Measurements from ENCODE around the gene SLC4A9. TPM values are rescaled to one million over a fixed set of nuclear protein-coding genes. Genes with fewer than 3 reads are reported as not detected.

The SLC4A9 gene
- total RNA-seq, 4 donors from 2014 or later, result 0.12 TPM; not detected in 3

DNA sequence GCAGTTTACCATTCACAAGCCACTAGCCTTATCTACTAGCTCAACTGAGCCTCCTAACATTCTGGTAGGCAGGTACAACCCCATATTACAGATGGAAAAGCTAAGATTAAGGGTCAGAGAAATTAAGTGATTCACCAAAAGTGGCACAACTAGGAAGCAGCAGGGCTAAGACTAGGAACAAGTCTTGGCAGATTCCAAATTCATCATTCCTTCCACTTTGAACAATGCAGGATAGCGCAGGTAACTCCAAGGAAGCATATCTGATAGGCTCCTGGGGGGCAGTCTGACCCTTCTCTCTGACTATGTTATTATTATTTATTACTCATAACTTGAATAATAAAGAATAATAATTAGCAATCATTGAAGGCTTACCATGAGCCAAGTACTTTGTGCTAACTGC lies 22.1 kb upstream of the SLC4A9 start:
- TF ChIP-seq, protein P1, sequence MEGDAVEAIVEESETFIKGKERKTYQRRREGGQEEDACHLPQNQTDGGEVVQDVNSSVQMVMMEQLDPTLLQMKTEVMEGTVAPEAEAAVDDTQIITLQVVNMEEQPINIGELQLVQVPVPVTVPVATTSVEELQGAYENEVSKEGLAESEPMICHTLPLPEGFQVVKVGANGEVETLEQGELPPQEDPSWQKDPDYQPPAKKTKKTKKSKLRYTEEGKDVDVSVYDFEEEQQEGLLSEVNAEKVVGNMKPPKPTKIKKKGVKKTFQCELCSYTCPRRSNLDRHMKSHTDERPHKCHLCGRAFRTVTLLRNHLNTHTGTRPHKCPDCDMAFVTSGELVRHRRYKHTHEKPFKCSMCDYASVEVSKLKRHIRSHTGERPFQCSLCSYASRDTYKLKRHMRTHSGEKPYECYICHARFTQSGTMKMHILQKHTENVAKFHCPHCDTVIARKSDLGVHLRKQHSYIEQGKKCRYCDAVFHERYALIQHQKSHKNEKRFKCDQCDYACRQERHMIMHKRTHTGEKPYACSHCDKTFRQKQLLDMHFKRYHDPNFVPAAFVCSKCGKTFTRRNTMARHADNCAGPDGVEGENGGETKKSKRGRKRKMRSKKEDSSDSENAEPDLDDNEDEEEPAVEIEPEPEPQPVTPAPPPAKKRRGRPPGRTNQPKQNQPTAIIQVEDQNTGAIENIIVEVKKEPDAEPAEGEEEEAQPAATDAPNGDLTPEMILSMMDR (IDR thresholded peaks at IDR 0.05), result no peak
- no peak for TF ChIP-seq POLR2A (IDR thresholded peaks at IDR 0.05)
- Histone ChIP-seq H3K36me3 (no peaks in the 10 kb centered on the region), H3K27ac (peak overlapping the region; percentile 76 to 84), H3K27me3 (no peaks in the 10 kb centered on the region), H3K4me1 (peaks cover 0 to 3% of the 10 kb centered on the region in 2 donors), H3K4me3 (no peak overlapping the region), H3K9me3 (no peaks in the 10 kb centered on the region)
- no peak for DNase-seq
- intact Hi-C loops (cut with DNase I; ENCODE audit: low total_unique reads), result no loop called here

DNA sequence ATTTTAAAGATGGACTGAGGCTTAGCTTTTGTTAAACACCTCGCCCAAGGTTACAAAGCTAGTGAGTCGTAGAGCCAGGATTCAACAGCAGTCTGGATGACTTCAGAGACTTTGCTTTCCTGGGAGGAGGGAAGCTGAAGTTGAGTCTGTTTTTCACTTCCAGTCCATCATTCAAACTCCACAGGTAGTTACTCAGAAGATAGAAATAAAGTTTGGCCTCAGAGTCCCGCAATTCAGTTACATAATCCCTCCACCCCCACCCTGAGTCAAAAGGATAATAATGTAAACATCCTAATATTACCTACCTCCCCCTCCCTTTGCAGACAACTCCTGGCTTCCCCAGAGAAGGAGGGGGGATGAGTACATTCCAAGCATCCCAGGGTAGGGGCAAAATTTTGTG lies 21.7 kb upstream of the SLC4A9 start:
- Histone ChIP-seq H3K4me3 (no peak overlapping the region), H3K9me3 (no peaks in the 10 kb centered on the region), H3K27me3 (no peaks in the 10 kb centered on the region), H3K4me1 (peaks cover 0 to 3% of the 10 kb centered on the region in 2 donors), H3K36me3 (no peaks in the 10 kb centered on the region), H3K27ac (peak overlapping the region; percentile 76 to 84)
- TF ChIP-seq, protein P1 (IDR thresholded peaks at IDR 0.05), result no peak
- TF ChIP-seq POLR2A (IDR thresholded peaks at IDR 0.05), result no peak
- intact Hi-C loops (cut with DNase I; ENCODE audit: low total_unique reads), result no loop called here
- no peak for DNase-seq

DNA sequence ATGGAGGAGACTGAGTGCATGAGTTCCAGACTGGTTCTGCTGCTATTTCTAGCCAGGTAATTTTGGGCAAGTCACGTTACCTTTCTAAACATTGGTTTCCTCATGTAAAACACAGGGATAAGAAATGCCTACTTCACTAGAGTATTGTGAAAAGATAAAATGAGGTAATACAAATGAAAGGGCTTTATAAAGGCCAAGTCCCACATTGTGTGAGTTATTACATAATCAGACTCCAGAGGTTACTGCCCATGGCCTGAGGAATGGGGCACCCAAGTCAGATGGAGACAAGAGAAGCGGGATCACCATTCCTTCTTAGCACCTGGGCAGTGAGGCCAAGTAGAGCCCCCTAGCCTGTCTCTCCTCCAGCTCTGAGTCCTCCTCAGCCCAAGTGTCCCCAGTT lies 21.1 kb upstream of the SLC4A9 start:
- intact Hi-C loops (cut with DNase I; ENCODE audit: low total_unique reads), result no loop called here
- H3K4me3 ChIP-seq, result no peak overlapping the region
- peak overlapping the region in 1 of 2 donors; percentile 12 for H3K27ac ChIP-seq
- TF ChIP-seq POLR2A (IDR thresholded peaks at IDR 0.05), result no peak
- TF ChIP-seq, protein P1 (IDR thresholded peaks at IDR 0.05), result no peak
- no peaks in the 10 kb centered on the region for H3K36me3 ChIP-seq
- H3K4me1 ChIP-seq, result peaks cover 0 to 3% of the 10 kb centered on the region in 2 donors
- no peaks in the 10 kb centered on the region for H3K27me3 ChIP-seq
- no peak for DNase-seq
- no peaks in the 10 kb centered on the region for H3K9me3 ChIP-seq

DNA sequence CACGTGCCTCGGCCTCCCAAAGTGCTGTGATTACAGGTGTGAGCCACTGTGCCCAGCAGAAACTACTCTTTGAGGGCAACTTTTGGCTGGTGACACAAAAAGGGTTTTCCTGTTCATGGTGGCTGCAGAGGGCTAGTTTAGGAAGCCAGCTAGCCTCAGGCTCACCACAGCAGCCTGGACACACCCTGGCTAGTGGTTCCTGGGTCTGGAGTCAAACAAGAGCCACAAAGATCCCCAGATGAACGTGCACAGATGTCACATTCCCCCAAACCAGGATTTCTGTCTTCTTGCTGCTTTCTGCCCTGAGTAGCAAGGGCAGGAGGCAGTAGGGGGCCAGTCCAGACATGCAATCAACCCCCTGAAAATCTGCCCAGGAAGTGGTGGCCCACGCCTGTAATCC lies 20.4 kb upstream of the SLC4A9 start:
- intact Hi-C loops (cut with DNase I; ENCODE audit: low total_unique reads), result no loop called here
- DNase-seq, result no peak
- no peak for TF ChIP-seq POLR2A (IDR thresholded peaks at IDR 0.05)
- TF ChIP-seq, protein P1 (IDR thresholded peaks at IDR 0.05), result no peak
- H3K9me3 ChIP-seq, result no peaks in the 10 kb centered on the region
- H3K4me3 ChIP-seq, result no peak overlapping the region
- H3K36me3 ChIP-seq, result no peaks in the 10 kb centered on the region
- peaks cover 0 to 3% of the 10 kb centered on the region in 2 donors for H3K4me1 ChIP-seq
- H3K27me3 ChIP-seq, result no peaks in the 10 kb centered on the region
- H3K27ac ChIP-seq, result no peak overlapping the region

DNA sequence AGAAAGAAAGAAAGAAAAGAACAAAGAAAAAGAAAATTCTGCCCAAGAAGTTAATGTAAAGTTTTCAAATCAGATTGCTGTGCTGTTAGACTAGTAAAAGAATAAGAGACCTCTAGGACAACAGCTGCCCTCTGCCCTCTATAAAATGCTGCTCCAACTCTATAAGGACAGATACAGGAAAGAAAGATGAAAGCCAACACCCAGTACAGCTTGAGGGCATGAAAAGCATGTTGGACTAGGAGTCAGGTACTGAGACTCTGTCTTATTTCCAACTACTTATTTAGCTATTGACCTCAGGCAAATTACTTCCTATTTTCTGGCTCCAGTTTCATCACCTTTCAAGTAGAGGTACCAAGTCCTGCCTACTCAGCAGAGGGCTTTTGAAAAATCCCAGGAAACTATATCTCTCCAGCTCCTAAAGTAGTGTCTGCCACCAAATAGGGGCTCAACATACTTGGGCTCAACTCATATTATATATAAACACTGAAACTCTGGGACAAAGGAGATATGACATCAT lies 19.3 kb upstream of the SLC4A9 start:
- H3K27ac ChIP-seq, result no peak overlapping the region
- TF ChIP-seq, protein P1 (IDR thresholded peaks at IDR 0.05), result no peak
- no peak for TF ChIP-seq POLR2A (IDR thresholded peaks at IDR 0.05)
- no peak for DNase-seq
- no peak overlapping the region for H3K4me3 ChIP-seq
- H3K27me3 ChIP-seq, result no peaks in the 10 kb centered on the region
- intact Hi-C loops (cut with DNase I; ENCODE audit: low total_unique reads), result no loop called here
- peaks cover 0 to 7% of the 10 kb centered on the region in 2 donors for H3K4me1 ChIP-seq
- H3K9me3 ChIP-seq, result no peaks in the 10 kb centered on the region
- H3K36me3 ChIP-seq, result no peaks in the 10 kb centered on the region
